ENCODE data around the gene POLR3A. TPM values are rescaled to one million over a fixed set of nuclear protein-coding genes. Genes with fewer than 3 reads are reported as not detected.

The POLR3A gene
- total and polyA plus RNA-seq, 2 of the 13 experiments (the other 11 are each of a cell fraction or from before 2014, with no cell fraction given) = 13.6 to 19.2 TPM

GRCh38 chr10:77939561-77940001 is 89.7 kb downstream of the POLR3A start:
- in situ Hi-C loops (cut with HindIII; ENCODE audit: extremely low pct_ligation_motif_present, low pct_unique_long_range_greater_than_20kb) = no loop called here
- FAIRE-seq (no peak), DNase-seq (ENCODE audit: low spot score) (no peak), ATAC-seq (peak; percentile 20)
- Histone ChIP-seq H3K4me2 (ENCODE audit: low read depth, low read length) (peak overlapping the region; percentile 45), H2AFZ (ENCODE audit: low read length) (no peak overlapping the region), H4K20me1 (ENCODE audit: insufficient read depth, low read length) (no peaks in the 10 kb centered on the region), H3K9me3 (ENCODE audit: low read length) (no peaks in the 10 kb centered on the region), H3K4me1 (ENCODE audit: insufficient read depth, low read length) (peaks cover 48% of the 10 kb centered on the region), H3K27ac (ENCODE audit: extremely low read length, insufficient read depth, low read length) (no peak overlapping the region), H3K4me3 (replicated peaks in 1 of 3; ENCODE audit: insufficient read depth in 1 of 3, low read depth in 2 of 3, low read length in 3 of 3) (no peak overlapping the region), H3K36me3 (replicated peaks in 1 of 2; ENCODE audit: control insufficient read depth in 1 of 2, insufficient read depth in 2 of 2, low read length in 2 of 2) (no peaks in the 10 kb centered on the region), H3K79me2 (ENCODE audit: insufficient read depth, low read length) (no peaks in the 10 kb centered on the region), H3K9ac (ENCODE audit: insufficient read depth, low read depth, low read length) (no peak overlapping the region), H3K27me3 (ENCODE audit: control insufficient read depth in 1 of 2, insufficient read depth in 2 of 2, low read length in 2 of 2) (no peaks in the 10 kb centered on the region; a peak in 2 of 5 replicates)
- no TSS peak for BruUV-seq (replicated peaks)
- CTCF ChIA-PET (ENCODE audit: low intra/inter-chr PET ratio, low total read pairs) = no interaction called here
- intact Hi-C loops (cut with micrococcal nuclease; ENCODE audit: unreplicated experiment) = no loop called here
- WGBS (ENCODE audit: low lambda C conversion rate) = 0% methylated on average over 1 of the region's 3 CpGs
- TF ChIP-seq TFE3 (CRISPR knock-in tag; IDR thresholded peaks at IDR 0.05) = 0 out of 2 replicates have a peak, but pooled peaks have one; percentile 26
- no peak for TF ChIP-seq ZNF549 (CRISPR knock-in tag; IDR thresholded peaks at IDR 0.05)
- POLR2A ChIA-PET = interaction anchor here (0.8 to 2.7 kb wide), 3 partner anchors 9 to 20 kb away, joined by 3 to 14 read pairs (median 3); partner anchors contain the start of gene DLG5

GRCh38 chr10:77936697-77937567 is 92.4 kb downstream of the POLR3A start:
- Histone ChIP-seq H3K4me2 (ENCODE audit: low read depth, low read length) (no peak overlapping the region), H3K9ac (ENCODE audit: insufficient read depth, low read depth, low read length) (no peak overlapping the region), H3K27me3 (ENCODE audit: control insufficient read depth in 1 of 2, insufficient read depth in 2 of 2, low read length in 2 of 2) (no peaks in the 10 kb centered on the region; a peak in 1 of 5 replicates), H3K79me2 (ENCODE audit: insufficient read depth, low read length) (no peaks in the 10 kb centered on the region), H4K20me1 (ENCODE audit: insufficient read depth, low read length) (no peaks in the 10 kb centered on the region), H3K36me3 (replicated peaks in 1 of 2; ENCODE audit: control insufficient read depth in 1 of 2, insufficient read depth in 2 of 2, low read length in 2 of 2) (no peaks in the 10 kb centered on the region), H3K9me3 (ENCODE audit: low read length) (no peaks in the 10 kb centered on the region), H2AFZ (ENCODE audit: low read length) (no peak overlapping the region), H3K4me1 (ENCODE audit: insufficient read depth, low read length) (peaks cover 37% of the 10 kb centered on the region), H3K27ac (ENCODE audit: extremely low read length, insufficient read depth, low read length) (no peak overlapping the region), H3K4me3 (replicated peaks in 1 of 3; ENCODE audit: insufficient read depth in 1 of 3, low read depth in 2 of 3, low read length in 3 of 3) (no peak overlapping the region)
- DNase-seq (ENCODE audit: low spot score) (no peak), FAIRE-seq (no peak), ATAC-seq (no peak)
- BruUV-seq (replicated peaks) = no TSS peak
- in situ Hi-C loops (cut with HindIII; ENCODE audit: extremely low pct_ligation_motif_present, low pct_unique_long_range_greater_than_20kb) (no loop called here), intact Hi-C loops (cut with micrococcal nuclease; ENCODE audit: unreplicated experiment) (no loop called here)
- CTCF ChIA-PET (ENCODE audit: low intra/inter-chr PET ratio, low total read pairs) = no interaction called here
- 19% methylated on average over 3 of the region's 3 CpGs for WGBS (ENCODE audit: low lambda C conversion rate)
- POLR2A ChIA-PET = interaction anchor here (1.0 kb wide), 1 partner anchor 9 kb away, joined by 3 read pairs; no protein-coding TSS in a partner anchor
- TF ChIP-seq RXRA (CRISPR knock-in tag; IDR thresholded peaks at IDR 0.05) (no peak), GATAD2A (CRISPR knock-in tag; IDR thresholded peaks at IDR 0.05) (no peak), AFF4 (CRISPR knock-in tag; IDR thresholded peaks at IDR 0.05) (no peak), ATRX (CRISPR knock-in tag; IDR thresholded peaks at IDR 0.05; ENCODE audit: borderline replicate concordance) (no peak), MTA3 (CRISPR knock-in tag; IDR thresholded peaks at IDR 0.05) (no peak), UBTF (CRISPR knock-in tag; IDR thresholded peaks at IDR 0.05) (no peak), ZNF446 (CRISPR knock-in tag; IDR thresholded peaks at IDR 0.05) (no peak), RFX1 (IDR thresholded peaks at IDR 0.05) (no peak)
